ENCODE measurements around the gene ALKBH6.

The ALKBH6 gene

GRCh38 chr19:35959968-35960320 is 54.1 kb downstream of the ALKBH6 start:
- DNase-seq (ENCODE audit: extremely low read depth, low read depth) = no peak
- TF ChIP-seq, protein P1, sequence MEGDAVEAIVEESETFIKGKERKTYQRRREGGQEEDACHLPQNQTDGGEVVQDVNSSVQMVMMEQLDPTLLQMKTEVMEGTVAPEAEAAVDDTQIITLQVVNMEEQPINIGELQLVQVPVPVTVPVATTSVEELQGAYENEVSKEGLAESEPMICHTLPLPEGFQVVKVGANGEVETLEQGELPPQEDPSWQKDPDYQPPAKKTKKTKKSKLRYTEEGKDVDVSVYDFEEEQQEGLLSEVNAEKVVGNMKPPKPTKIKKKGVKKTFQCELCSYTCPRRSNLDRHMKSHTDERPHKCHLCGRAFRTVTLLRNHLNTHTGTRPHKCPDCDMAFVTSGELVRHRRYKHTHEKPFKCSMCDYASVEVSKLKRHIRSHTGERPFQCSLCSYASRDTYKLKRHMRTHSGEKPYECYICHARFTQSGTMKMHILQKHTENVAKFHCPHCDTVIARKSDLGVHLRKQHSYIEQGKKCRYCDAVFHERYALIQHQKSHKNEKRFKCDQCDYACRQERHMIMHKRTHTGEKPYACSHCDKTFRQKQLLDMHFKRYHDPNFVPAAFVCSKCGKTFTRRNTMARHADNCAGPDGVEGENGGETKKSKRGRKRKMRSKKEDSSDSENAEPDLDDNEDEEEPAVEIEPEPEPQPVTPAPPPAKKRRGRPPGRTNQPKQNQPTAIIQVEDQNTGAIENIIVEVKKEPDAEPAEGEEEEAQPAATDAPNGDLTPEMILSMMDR (IDR thresholded peaks at IDR 0.05; ENCODE audit: low read depth, low read length) = no peak
